Fibroblast of lung (primary cell): Measurements from ENCODE around the gene SEMA4D. TPM values are rescaled to one million over a fixed set of nuclear protein-coding genes. Genes with fewer than 3 reads are reported as not detected.

Experiments
- DNase-seq, 2 donors: peaks; one replicate each; pipeline versions ENCODE4 v3.0.0 to v3.0.0-alpha.2; 2010; ENCODE audit warnings: low read depth in 2 of 2
- H2AFZ ChIP-seq: 2 replicates; pipeline ENCODE4 v1.5.1; 2012; ENCODE audit warnings: low read length, control low read depth, inconsistent platforms
- H3K27ac ChIP-seq: 2 replicates; pipeline ENCODE4 v1.5.1; 2011; ENCODE audit warnings: low read length, control low read depth; ENCODE audit not compliant: insufficient read depth
- H3K27me3 ChIP-seq: 2 replicates; pipeline ENCODE4 v1.5.1; 2011; ENCODE audit warnings: mild to moderate bottlenecking, low read length; ENCODE audit not compliant: control insufficient read depth, insufficient read depth
- H3K36me3 ChIP-seq: 2 replicates; pipeline ENCODE4 v1.5.1; 2011; ENCODE audit warnings: low read length; ENCODE audit not compliant: control insufficient read depth, insufficient read depth
- H3K4me1 ChIP-seq: 2 replicates; pipeline ENCODE4 v1.5.1; 2011; ENCODE audit warnings: low read length; ENCODE audit not compliant: control insufficient read depth, insufficient read depth; ENCODE audit errors: extremely low read depth
- H3K4me2 ChIP-seq: 2 replicates; pipeline ENCODE4 v1.5.1; 2011; ENCODE audit warnings: low read length, control low read depth; ENCODE audit not compliant: insufficient read depth; ENCODE audit errors: extremely low read depth
- H3K4me3 ChIP-seq, 4 experiments: fragments of 200-600 bp in 1 of 4; sonication (generic) in 1 of 4; replicated peaks in 1 of 4; 2 replicates each; pipeline ENCODE4 v1.5.1; 2011 to 2016; ENCODE audit warnings: low read length in 4 of 4, low read depth in 3 of 4, mild to moderate bottlenecking in 3 of 4, control low read depth in 2 of 4, inconsistent platforms in 1 of 4, mixed read lengths in 1 of 4; ENCODE audit not compliant: insufficient read depth in 1 of 4; ENCODE audit errors: control extremely low read depth in 1 of 4
- H3K79me2 ChIP-seq: 2 replicates; pipeline ENCODE4 v1.5.1; 2012; ENCODE audit warnings: mild to moderate bottlenecking, low read length, inconsistent platforms; ENCODE audit not compliant: control insufficient read depth, insufficient read depth
- H3K9ac ChIP-seq: 2 replicates; pipeline ENCODE4 v1.5.1; 2011; ENCODE audit warnings: mild to moderate bottlenecking, low read length, control low read depth; ENCODE audit not compliant: insufficient read depth
- H3K9me3 ChIP-seq: 2 replicates; pipeline ENCODE4 v1.5.1; 2012; ENCODE audit warnings: low read depth, low read length; ENCODE audit not compliant: control insufficient read depth, insufficient read depth
- H4K20me1 ChIP-seq: 2 replicates; pipeline ENCODE4 v1.5.1; 2011; ENCODE audit warnings: low read length; ENCODE audit not compliant: control insufficient read depth, insufficient read depth; ENCODE audit errors: extremely low read depth
- EZH2 ChIP-seq: IDR thresholded peaks from 2 replicates; pipeline ENCODE4 v1.5.1; 2012; ENCODE audit warnings: low read length, control low read depth, mild to moderate bottlenecking; ENCODE audit errors: missing control alignments
- polyA plus RNA-seq, 2 donors: library from polyadenylated mRNA; depleted of rRNA in 1 of 2; stranded (reverse) in 1 of 2; unstranded in 1 of 2; fragments of >200 nt; gene quantifications; 2 replicates each; pipeline ENCODE4 v1.2.1, GENCODE V29; 2011 to 2012; ENCODE audit warnings: missing spikeins in 1 of 2
- total RNA-seq: library from RNA; depleted of rRNA; stranded (reverse); fragments of >200 nt; gene quantifications from 2 replicates; pipeline ENCODE4 v1.2.1, GENCODE V29; 2014
- TF ChIP-seq, protein P1 (sequence below), 2 donors: IDR thresholded peaks in 1 of 2; conservative IDR thresholded peaks in 1 of 2; 1 replicate in 1 of 2; 2 replicates in 1 of 2; pipeline ENCODE4 v1.5.1; 2011 to 2012; ENCODE audit warnings: low read length in 2 of 2, control low read depth in 1 of 2, inconsistent platforms in 1 of 2, low read depth in 1 of 2, mild to moderate bottlenecking in 1 of 2

The SEMA4D gene
- total and polyA plus RNA-seq, 2 donors (not counting 1 experiment from before 2014, with no cell fraction given): 0.67 to 2.6 TPM

DNA sequence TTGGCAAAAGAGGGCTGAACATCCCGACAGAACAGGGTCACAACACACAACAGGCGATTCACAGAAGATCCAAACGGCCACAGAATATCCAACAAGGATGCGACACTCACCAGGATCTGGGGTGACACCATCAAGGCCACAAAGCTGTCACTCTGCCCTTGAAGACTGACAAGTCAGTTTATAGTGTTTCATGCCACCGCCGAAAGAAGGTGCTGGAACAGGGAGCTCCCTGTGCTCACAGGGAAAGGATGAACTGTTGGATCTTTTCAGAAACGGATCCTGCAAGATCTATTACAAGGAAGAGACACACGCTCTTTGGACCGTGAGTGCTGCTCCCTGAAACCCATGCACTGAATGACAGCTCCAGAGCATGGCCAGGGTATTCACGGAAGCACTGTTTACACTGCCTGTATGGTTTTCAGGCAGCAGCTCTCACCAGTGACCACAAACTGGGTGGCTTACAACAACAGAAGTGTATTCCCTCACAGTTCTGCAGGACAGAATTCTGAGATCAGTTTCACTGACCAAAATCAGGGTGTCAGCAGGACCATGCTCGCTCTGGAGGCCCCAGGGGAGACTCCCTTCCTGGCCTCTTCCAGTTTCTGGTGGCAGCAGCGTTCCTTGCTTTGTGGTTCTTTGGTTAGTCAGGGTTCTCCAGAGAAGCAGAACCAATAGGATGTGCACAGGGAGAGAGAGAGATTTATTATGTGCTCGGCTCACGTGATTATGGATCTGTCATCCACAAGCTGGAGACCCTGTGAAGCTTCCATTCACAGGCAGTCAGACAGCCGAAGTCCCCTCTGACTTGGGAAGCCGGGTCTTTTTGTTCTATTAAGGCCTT is 52.8 kb downstream of the SEMA4D start:
- H3K79me2 ChIP-seq: no peaks in the 10 kb centered on the region
- H3K9me3 ChIP-seq: no peaks in the 10 kb centered on the region
- H3K4me2 ChIP-seq: no peak overlapping the region
- H3K27ac ChIP-seq: no peak overlapping the region
- no peaks in the 10 kb centered on the region for H3K27me3 ChIP-seq
- no peaks in the 10 kb centered on the region for H4K20me1 ChIP-seq
- H3K4me1 ChIP-seq: no peaks in the 10 kb centered on the region
- no peak overlapping the region for H3K9ac ChIP-seq
- H3K4me3 ChIP-seq: no peak overlapping the region
- no peak overlapping the region for H2AFZ ChIP-seq
- TF ChIP-seq, protein P1, sequence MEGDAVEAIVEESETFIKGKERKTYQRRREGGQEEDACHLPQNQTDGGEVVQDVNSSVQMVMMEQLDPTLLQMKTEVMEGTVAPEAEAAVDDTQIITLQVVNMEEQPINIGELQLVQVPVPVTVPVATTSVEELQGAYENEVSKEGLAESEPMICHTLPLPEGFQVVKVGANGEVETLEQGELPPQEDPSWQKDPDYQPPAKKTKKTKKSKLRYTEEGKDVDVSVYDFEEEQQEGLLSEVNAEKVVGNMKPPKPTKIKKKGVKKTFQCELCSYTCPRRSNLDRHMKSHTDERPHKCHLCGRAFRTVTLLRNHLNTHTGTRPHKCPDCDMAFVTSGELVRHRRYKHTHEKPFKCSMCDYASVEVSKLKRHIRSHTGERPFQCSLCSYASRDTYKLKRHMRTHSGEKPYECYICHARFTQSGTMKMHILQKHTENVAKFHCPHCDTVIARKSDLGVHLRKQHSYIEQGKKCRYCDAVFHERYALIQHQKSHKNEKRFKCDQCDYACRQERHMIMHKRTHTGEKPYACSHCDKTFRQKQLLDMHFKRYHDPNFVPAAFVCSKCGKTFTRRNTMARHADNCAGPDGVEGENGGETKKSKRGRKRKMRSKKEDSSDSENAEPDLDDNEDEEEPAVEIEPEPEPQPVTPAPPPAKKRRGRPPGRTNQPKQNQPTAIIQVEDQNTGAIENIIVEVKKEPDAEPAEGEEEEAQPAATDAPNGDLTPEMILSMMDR (conservative IDR thresholded peaks at IDR 0.05 in 1 of 2, IDR thresholded peaks at IDR 0.05 in 1 of 2; ENCODE audit: low read depth in 1 of 2, low read length in 2 of 2): no peak
- no peak for TF ChIP-seq EZH2
- no peak for DNase-seq
- H3K36me3 ChIP-seq: no peaks in the 10 kb centered on the region

DNA sequence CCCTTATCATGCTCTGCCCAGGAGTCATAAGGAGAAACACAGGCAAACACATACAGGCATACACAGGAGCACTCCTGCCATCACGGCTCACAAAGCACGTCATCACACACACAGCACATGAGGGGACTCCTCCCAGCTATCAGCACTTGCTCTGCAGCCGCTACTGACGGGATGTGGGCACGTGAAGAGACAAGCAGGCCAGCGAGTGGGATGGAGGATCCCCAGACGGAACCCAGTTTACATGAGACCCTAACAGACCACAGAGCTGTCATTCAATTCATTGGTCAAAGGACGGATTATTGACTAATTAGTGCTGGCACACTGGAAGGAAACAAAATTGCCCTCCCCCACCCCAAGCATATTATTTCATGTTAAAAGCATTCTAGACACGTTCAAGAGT is 53.6 kb downstream of the SEMA4D start:
- no peak overlapping the region for H2AFZ ChIP-seq
- TF ChIP-seq, protein P1 (conservative IDR thresholded peaks at IDR 0.05 in 1 of 2, IDR thresholded peaks at IDR 0.05 in 1 of 2; ENCODE audit: low read depth in 1 of 2, low read length in 2 of 2): no peak
- no peak for TF ChIP-seq EZH2
- no peaks in the 10 kb centered on the region for H4K20me1 ChIP-seq
- DNase-seq: no peak
- H3K27me3 ChIP-seq: no peaks in the 10 kb centered on the region
- H3K9ac ChIP-seq: no peak overlapping the region
- H3K27ac ChIP-seq: no peak overlapping the region
- H3K9me3 ChIP-seq: no peaks in the 10 kb centered on the region
- H3K36me3 ChIP-seq: no peaks in the 10 kb centered on the region
- no peak overlapping the region for H3K4me2 ChIP-seq
- no peaks in the 10 kb centered on the region for H3K4me1 ChIP-seq
- H3K79me2 ChIP-seq: no peaks in the 10 kb centered on the region
- no peak overlapping the region for H3K4me3 ChIP-seq

DNA sequence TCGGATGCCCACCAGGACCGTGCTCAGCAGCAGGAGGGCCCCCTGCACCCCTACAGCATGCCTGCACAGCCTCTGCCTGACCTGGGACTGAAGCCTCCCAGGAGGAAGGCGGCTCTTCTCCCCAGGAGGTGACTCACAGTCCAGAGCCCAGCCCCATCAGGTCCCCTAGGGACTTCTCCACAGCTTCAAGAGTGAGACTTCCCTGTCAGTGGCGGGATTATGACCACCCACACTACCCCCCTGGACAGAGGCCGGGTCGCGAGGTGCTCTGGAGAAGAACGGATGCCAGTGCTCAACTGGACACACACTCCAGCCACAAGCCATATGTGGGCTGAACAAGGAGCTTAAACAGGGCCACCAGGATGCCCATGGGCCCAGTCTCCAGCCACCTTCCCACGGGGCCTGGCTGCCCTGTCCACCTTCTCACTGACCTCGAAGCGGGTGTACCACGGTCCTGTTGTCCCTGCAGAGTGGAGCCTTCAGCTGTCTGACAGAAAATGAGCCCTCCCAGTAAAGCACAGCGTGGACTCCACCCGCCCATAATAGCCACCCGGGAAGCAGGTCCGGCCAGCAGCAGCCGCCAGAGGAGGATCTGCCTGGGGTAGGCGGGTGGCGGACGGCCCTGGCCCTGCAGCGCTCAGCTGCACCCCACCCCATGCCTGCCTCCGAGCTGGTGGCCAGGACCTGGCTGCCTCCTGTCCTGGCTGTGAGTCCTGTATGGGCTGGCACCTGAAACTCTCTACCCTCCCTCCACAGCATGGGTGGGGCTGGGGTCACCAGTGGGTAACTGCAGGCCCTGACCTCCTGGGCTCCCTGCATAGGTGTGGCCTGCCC is 54.7 kb downstream of the SEMA4D start:
- DNase-seq: no peak
- H3K27me3 ChIP-seq: no peaks in the 10 kb centered on the region
- no peak overlapping the region for H3K9ac ChIP-seq
- no peaks in the 10 kb centered on the region for H3K9me3 ChIP-seq
- no peaks in the 10 kb centered on the region for H3K4me1 ChIP-seq
- no peak for TF ChIP-seq EZH2
- TF ChIP-seq, protein P1 (conservative IDR thresholded peaks at IDR 0.05 in 1 of 2, IDR thresholded peaks at IDR 0.05 in 1 of 2; ENCODE audit: low read depth in 1 of 2, low read length in 2 of 2): no peak
- no peak overlapping the region for H3K27ac ChIP-seq
- no peak overlapping the region for H2AFZ ChIP-seq
- H3K79me2 ChIP-seq: no peaks in the 10 kb centered on the region
- no peaks in the 10 kb centered on the region for H4K20me1 ChIP-seq
- H3K4me2 ChIP-seq: no peak overlapping the region
- no peaks in the 10 kb centered on the region for H3K36me3 ChIP-seq
- no peak overlapping the region for H3K4me3 ChIP-seq
